ENCODE results near the gene MYO16. TPM values are rescaled to one million over a fixed set of nuclear protein-coding genes. Genes with fewer than 3 reads are reported as not detected.
"Not testable (repeated sequence)": the region's sequence is repeated elsewhere in the genome, so short reads cannot be mapped to it uniquely, and the experiment has no call there.

The MYO16 gene
- total RNA-seq, 1 donor from 2014 or later, result 2.3 TPM

DNA sequence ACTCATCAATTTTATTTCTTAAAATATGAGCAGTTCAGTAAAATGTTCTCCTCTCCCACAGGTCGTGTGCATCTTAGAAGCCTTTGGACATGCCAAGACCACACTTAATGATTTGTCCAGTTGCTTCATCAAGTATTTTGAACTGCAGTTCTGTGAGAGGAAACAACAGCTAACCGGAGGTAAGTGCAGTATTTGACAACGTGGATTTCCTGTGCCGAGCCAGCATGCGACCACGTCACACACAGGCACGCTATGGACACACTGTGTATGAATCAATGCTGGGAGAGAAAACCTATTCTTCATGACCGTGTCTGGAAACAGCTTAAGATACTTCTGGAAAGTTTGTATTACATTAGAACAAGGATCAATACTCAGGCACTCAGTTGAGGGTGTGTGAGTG lies 268.5 kb downstream of the MYO16 start:
- peaks cover 9% of the 10 kb centered on the region for H3K4me1 Mint-ChIP-seq (ENCODE audit: low read depth)
- peaks cover 2% of the 10 kb centered on the region for H3K36me3 Mint-ChIP-seq (ENCODE audit: insufficient read depth)
- TF ChIP-seq CTCF (IDR thresholded peaks at IDR 0.05; ENCODE audit: unreplicated experiment), result no peak
- no peaks in the 10 kb centered on the region for H3K27me3 Mint-ChIP-seq
- no peak overlapping the region for H3K27ac Mint-ChIP-seq
- no peak overlapping the region for H3K4me3 Mint-ChIP-seq (ENCODE audit: low read depth)
- no peak for DNase-seq (ENCODE audit: low spot score, unreplicated experiment)
- peaks cover 5% of the 10 kb centered on the region for H3K9me3 Mint-ChIP-seq (ENCODE audit: low read depth)

DNA sequence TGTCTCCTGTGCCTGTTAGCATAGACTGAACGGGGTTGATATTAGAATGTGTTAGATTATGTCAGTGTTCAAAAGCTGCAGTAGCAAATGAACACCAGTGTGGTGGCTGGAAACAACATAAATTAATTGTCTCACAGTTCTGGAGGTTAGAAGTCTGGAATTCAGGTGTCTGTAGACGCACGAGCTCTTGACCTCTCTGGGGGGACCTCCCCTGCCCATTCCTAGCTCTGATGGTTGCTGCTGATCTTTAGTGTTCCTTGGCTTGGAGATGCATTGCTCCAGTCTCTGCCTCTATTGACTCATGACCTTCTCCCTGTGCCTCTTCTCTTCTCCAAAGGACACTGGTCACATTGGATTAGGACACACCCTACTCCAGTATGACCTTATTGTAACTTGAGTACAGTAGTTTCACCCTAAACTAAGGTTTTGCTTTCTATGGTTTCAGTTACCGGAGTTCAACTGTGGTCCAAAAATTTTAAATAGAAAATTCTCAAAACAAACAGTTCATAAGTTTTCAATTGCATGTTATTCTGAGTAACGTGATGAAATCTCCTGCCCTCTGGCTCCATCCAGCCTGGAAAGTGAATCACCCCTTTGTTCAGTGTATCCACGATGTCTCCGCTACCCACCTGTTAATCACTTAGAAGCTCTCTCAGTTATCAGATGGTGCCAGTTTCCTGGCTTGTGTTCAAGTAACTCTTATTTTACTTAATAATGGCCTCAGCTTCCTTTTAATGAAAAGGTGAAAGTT lies 273.2 kb downstream of the MYO16 start:
- Mint-ChIP-seq H3K36me3 (ENCODE audit: insufficient read depth) (peaks cover 2% of the 10 kb centered on the region), H3K9me3 (ENCODE audit: low read depth) (peaks cover 5% of the 10 kb centered on the region), H3K27ac (no peak overlapping the region), H3K4me3 (ENCODE audit: low read depth) (no peak overlapping the region), H3K27me3 (no peaks in the 10 kb centered on the region), H3K4me1 (ENCODE audit: low read depth) (peaks cover 4% of the 10 kb centered on the region)
- no peak for DNase-seq (ENCODE audit: low spot score, unreplicated experiment)
- TF ChIP-seq CTCF (IDR thresholded peaks at IDR 0.05; ENCODE audit: unreplicated experiment), result no peak

DNA sequence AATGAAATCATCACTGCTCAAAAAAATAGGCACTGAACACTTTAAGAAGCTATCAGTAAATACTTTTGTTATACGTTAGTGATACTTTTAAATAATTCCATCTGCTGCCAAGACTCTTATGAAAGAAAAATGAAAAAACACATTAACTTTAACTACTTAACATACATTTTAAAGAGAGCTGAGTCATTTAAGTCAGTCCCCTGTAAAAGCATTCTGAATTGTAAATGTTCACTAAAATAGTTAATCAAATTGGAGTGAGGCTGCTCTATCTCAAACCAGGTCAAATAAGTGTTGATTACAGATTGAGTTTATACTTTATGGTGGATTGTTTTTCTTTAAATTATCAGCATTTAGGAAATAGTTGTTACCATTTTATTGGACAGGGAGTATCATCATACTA lies 274.2 kb downstream of the MYO16 start:
- Mint-ChIP-seq H3K27me3 (no peaks in the 10 kb centered on the region), H3K9me3 (ENCODE audit: low read depth) (peaks cover 5% of the 10 kb centered on the region), H3K36me3 (ENCODE audit: insufficient read depth) (peaks cover 2% of the 10 kb centered on the region), H3K4me1 (ENCODE audit: low read depth) (no peaks in the 10 kb centered on the region), H3K4me3 (ENCODE audit: low read depth) (no peak overlapping the region), H3K27ac (no peak overlapping the region)
- no peak for DNase-seq (ENCODE audit: low spot score, unreplicated experiment)
- no peak for TF ChIP-seq CTCF (IDR thresholded peaks at IDR 0.05; ENCODE audit: unreplicated experiment)

DNA sequence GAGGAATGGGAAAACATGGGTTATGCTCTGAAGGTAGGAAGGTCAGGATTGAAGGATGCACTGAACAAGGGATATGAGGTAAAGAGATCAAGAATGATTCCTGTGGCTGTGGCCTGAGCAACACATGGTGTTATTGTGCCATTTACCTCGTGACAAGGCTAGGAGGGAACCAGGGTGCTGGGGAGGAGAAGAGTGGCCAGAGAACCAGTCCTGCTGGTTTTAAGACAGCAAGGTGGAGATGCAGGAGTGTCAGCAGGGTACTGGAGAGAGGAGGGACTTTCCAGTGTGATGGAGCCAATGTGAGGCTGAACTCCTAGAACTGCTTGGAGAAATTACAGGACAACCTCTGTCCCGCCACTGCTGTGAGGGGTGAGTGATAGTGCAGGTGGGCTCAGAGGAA lies 282.4 kb downstream of the MYO16 start:
- H3K9me3 Mint-ChIP-seq (ENCODE audit: low read depth), result no peaks in the 10 kb centered on the region
- H3K27ac Mint-ChIP-seq, result no peak overlapping the region
- DNase-seq (ENCODE audit: low spot score, unreplicated experiment), result no peak
- H3K4me1 Mint-ChIP-seq (ENCODE audit: low read depth), result peaks cover 27% of the 10 kb centered on the region
- no peaks in the 10 kb centered on the region for H3K36me3 Mint-ChIP-seq (ENCODE audit: insufficient read depth)
- no peaks in the 10 kb centered on the region for H3K27me3 Mint-ChIP-seq
- H3K4me3 Mint-ChIP-seq (ENCODE audit: low read depth), result no peak overlapping the region
- TF ChIP-seq CTCF (IDR thresholded peaks at IDR 0.05; ENCODE audit: unreplicated experiment), result no peak

DNA sequence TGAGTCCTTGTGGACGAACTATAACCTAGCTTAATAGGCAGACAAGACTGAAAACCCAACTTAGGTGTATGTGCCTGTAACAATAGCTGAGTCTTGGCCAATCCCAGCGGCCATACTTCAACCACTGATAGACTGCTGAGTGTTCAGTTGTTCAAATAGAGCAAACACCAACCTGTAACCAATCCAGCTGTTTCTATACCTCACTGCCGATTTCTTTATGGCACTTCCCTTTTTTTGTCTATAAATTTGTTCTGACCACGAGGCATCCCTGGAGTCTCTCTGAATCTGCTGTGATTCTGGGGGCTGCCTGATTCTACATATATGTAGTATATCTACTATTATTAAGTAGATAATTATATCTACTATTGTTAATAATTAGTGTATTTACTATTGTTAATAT lies 284.3 kb downstream of the MYO16 start:
- not testable (repeated sequence) for DNase-seq (ENCODE audit: low spot score, unreplicated experiment); H3K27me3 Mint-ChIP-seq; H3K9me3 Mint-ChIP-seq (ENCODE audit: low read depth); H3K4me3 Mint-ChIP-seq (ENCODE audit: low read depth); H3K36me3 Mint-ChIP-seq (ENCODE audit: insufficient read depth); H3K27ac Mint-ChIP-seq
- H3K4me1 Mint-ChIP-seq (ENCODE audit: low read depth), result peaks cover 40% of the 10 kb centered on the region

- Mint-ChIP-seq H3K9me3 (ENCODE audit: low read depth) (no peaks in the 10 kb centered on the region), H3K4me3 (ENCODE audit: low read depth) (peak overlapping the region; percentile 2), H3K4me1 (ENCODE audit: low read depth) (peaks cover 48% of the 10 kb centered on the region), H3K27ac (peak overlapping the region; percentile 98), H3K27me3 (no peaks in the 10 kb centered on the region), H3K36me3 (ENCODE audit: insufficient read depth) (no peaks in the 10 kb centered on the region)
- TF ChIP-seq CTCF (IDR thresholded peaks at IDR 0.05; ENCODE audit: unreplicated experiment), result peak; percentile 66
- no peak for DNase-seq (ENCODE audit: low spot score, unreplicated experiment)
These were observed 285.8 kb downstream of the MYO16 start for GRCh38 chr13:108915095-108915633.

Measured in progenitor cell of endocrine pancreas (in vitro differentiated cells).